ENCODE data around the gene ITPK1. TPM values are rescaled to one million over a fixed set of nuclear protein-coding genes. Genes with fewer than 3 reads are reported as not detected.

The ITPK1 gene
- total RNA-seq, 2 experiments from 2014 or later, result 12.2 to 18.9 TPM

DNA sequence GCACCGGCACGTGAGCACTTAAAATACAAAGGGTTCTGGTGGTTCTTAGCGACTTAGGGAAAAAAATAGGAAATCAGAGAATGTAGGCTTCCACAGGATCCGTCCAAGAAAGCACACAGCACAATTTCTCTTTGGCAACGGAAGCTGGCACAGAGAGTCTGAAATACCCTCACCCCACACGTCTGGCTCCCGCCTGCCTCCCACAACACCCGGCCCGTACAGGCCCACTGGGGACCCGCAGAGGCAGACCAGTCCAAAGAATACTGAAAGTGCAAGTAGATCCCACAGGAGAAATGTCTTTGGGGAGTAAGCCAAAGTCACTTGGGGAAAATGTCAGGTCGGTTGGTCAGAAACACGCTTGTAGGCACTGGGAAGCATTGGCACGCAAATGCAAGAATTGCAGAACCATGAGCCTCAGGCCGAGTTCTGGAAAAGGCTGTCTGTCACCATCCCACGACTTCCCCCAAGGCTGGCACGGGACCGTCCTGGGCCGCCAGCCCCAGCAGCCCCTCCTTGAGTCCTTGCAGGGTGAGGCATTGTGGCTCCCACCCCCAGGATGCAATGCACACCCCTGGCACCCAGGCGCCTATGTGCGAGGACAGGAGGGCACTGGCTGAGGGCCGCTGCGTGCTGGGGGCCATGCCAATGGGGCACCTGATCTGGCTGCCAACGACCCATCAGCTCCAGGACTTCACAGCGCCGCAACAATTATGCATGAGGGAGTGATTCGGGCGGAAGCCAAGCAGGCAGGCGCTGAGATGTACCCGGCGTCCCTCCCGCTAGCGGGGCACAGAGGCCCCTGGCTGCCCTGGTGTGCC is 163.0 kb downstream of the ITPK1 start:
- H3K9me3 Mint-ChIP-seq, result no peaks in the 10 kb centered on the region
- H3K4me1 Mint-ChIP-seq (ENCODE audit: low read depth), result peaks cover 4% of the 10 kb centered on the region
- no peaks in the 10 kb centered on the region for H3K27me3 Mint-ChIP-seq (ENCODE audit: low read depth)
- CTCF ChIA-PET, result interaction anchor here (0.6 to 1.9 kb wide), 18 partner anchors 9 to 227 kb away, joined by 3 to 12 read pairs (median 4); no protein-coding TSS in a partner anchor
- H3K4me3 Mint-ChIP-seq, result no peak overlapping the region
- intact Hi-C loops (cut with micrococcal nuclease), result loop anchor here (1.0 to 10.0 kb wide), 5 partner anchors 161 to 592 kb away; no protein-coding TSS in a partner anchor
- H3K36me3 Mint-ChIP-seq (ENCODE audit: low read depth), result peaks cover 3% of the 10 kb centered on the region
- H3K27ac Mint-ChIP-seq, result no peak overlapping the region
- no peak for DNase-seq

DNA sequence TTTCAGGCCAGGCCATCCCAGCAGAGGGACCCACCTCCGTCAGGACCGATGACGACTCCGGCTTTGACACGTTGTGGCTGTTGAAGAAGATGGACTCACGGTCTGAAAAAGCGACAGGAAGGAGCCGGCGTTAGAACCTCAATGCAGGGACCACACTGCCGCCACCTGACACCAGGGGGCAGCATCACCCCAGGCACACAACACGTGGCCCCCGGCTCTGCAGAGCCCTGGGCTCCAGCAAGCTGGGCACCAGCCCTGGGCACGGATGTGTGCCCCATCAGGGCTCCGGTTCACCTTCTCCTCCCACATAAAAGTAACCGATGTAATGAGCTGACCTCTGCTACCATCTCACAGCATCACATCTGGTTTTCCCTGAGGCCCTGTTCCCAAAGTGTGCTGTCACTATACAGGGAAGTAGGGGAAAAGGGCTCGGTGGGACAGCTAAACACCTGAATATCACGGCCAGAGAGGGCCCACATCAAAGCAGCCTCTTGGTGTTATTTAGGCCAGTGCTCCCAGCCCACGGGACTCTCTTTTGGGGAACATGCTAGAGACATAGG is 163.7 kb downstream of the ITPK1 start:
- peak; percentile 84 for DNase-seq
- no peak overlapping the region for H3K27ac Mint-ChIP-seq
- no peaks in the 10 kb centered on the region for H3K27me3 Mint-ChIP-seq (ENCODE audit: low read depth)
- H3K4me3 Mint-ChIP-seq, result no peak overlapping the region
- no peaks in the 10 kb centered on the region for H3K9me3 Mint-ChIP-seq
- CTCF ChIA-PET, result interaction anchor here (0.6 to 1.9 kb wide), 20 partner anchors 8 to 234 kb away, joined by 3 to 12 read pairs (median 3); no protein-coding TSS in a partner anchor
- H3K4me1 Mint-ChIP-seq (ENCODE audit: low read depth), result peaks cover 4% of the 10 kb centered on the region
- intact Hi-C loops (cut with micrococcal nuclease), result loop anchor here (1.0 to 10.0 kb wide), 5 partner anchors 161 to 593 kb away; no protein-coding TSS in a partner anchor
- peaks cover 3% of the 10 kb centered on the region for H3K36me3 Mint-ChIP-seq (ENCODE audit: low read depth)

- Mint-ChIP-seq H3K9me3 (no peaks in the 10 kb centered on the region), H3K4me1 (ENCODE audit: low read depth) (peaks cover 4% of the 10 kb centered on the region), H3K27me3 (ENCODE audit: low read depth) (no peaks in the 10 kb centered on the region), H3K27ac (no peak overlapping the region), H3K4me3 (no peak overlapping the region), H3K36me3 (ENCODE audit: low read depth) (peaks cover 4% of the 10 kb centered on the region)
- CTCF ChIA-PET, result interaction anchor here (0.7 to 1.9 kb wide), 8 partner anchors 18 to 234 kb away, joined by 3 to 12 read pairs (median 4); no protein-coding TSS in a partner anchor
- intact Hi-C loops (cut with micrococcal nuclease), result loop anchor here (10.0 kb wide), 1 partner anchor 594 kb away; no protein-coding TSS in a partner anchor
- no peak for DNase-seq
Measured at GRCh38 chr14:92951261-92951660, 164.5 kb downstream of the ITPK1 start.

GRCh38 chr14:92950773-92951172 is 165.0 kb downstream of the ITPK1 start:
- Mint-ChIP-seq H3K4me1 (ENCODE audit: low read depth) (peaks cover 4% of the 10 kb centered on the region), H3K27ac (no peak overlapping the region), H3K9me3 (no peaks in the 10 kb centered on the region), H3K36me3 (ENCODE audit: low read depth) (peaks cover 5% of the 10 kb centered on the region), H3K27me3 (ENCODE audit: low read depth) (no peaks in the 10 kb centered on the region), H3K4me3 (no peak overlapping the region)
- no peak for DNase-seq
- intact Hi-C loops (cut with micrococcal nuclease), result loop anchor here (10.0 kb wide), 1 partner anchor 594 kb away; no protein-coding TSS in a partner anchor
- CTCF ChIA-PET, result no interaction called here

DNA sequence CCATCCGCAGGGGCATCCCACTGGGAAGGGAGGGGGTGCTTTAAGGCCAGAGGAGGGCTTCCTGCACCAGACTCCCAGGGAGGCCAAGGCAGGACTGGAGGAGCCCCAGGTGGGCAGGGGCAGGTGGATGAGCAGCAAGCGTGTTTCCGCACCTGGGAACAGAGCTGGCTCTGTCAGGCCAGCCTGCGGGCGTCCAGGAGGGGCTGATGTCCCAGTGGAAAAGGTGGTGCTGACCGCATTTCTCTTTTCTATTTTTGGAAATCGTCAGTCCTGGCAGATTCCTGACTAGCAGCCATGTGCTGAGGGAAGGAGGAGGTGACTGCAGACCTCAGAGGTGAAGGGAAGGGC is 165.6 kb downstream of the ITPK1 start:
- CTCF ChIA-PET, result no interaction called here

GRCh38 chr14:92949496-92950192 is 166.1 kb downstream of the ITPK1 start:
- Mint-ChIP-seq H3K27ac (no peak overlapping the region), H3K9me3 (no peaks in the 10 kb centered on the region), H3K36me3 (ENCODE audit: low read depth) (peaks cover 4% of the 10 kb centered on the region), H3K4me3 (no peak overlapping the region), H3K4me1 (ENCODE audit: low read depth) (peaks cover 4% of the 10 kb centered on the region), H3K27me3 (ENCODE audit: low read depth) (no peaks in the 10 kb centered on the region)
- CTCF ChIA-PET, result no interaction called here
- intact Hi-C loops (cut with micrococcal nuclease), result loop anchor here (10.0 kb wide), 1 partner anchor 595 kb away; no protein-coding TSS in a partner anchor
- DNase-seq, result no peak

More for the DNA sequence above, 165.6 kb downstream of the ITPK1 start:
- Mint-ChIP-seq H3K27ac (no peak overlapping the region), H3K36me3 (ENCODE audit: low read depth) (peaks cover 4% of the 10 kb centered on the region), H3K27me3 (ENCODE audit: low read depth) (no peaks in the 10 kb centered on the region), H3K4me3 (no peak overlapping the region), H3K9me3 (no peaks in the 10 kb centered on the region), H3K4me1 (ENCODE audit: low read depth) (peaks cover 4% of the 10 kb centered on the region)
- no peak for DNase-seq
- intact Hi-C loops (cut with micrococcal nuclease), result loop anchor here (10.0 kb wide), 1 partner anchor 595 kb away; no protein-coding TSS in a partner anchor

DNA sequence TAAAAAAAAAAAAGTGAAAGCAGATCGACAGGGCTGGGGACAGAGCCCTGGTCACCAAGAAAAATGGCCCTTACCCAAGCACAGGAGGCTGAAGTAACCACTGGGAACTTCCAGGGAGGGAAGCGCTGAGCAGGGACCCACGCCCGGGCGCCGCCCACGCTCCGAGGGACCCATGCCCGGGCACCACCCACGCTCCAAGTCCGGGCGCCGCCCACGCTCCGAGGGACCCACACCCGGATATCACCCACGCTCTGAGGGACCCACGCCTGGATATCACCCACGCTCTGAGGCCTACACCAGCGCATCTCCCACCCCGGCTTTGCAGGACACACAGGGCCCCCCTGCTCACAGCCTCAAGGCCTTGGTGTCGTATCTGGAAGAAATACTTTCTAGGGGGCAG is 167.1 kb downstream of the ITPK1 start:
- Mint-ChIP-seq H3K27ac (no peak overlapping the region), H3K27me3 (ENCODE audit: low read depth) (no peaks in the 10 kb centered on the region), H3K36me3 (ENCODE audit: low read depth) (peaks cover 8% of the 10 kb centered on the region)

DNA sequence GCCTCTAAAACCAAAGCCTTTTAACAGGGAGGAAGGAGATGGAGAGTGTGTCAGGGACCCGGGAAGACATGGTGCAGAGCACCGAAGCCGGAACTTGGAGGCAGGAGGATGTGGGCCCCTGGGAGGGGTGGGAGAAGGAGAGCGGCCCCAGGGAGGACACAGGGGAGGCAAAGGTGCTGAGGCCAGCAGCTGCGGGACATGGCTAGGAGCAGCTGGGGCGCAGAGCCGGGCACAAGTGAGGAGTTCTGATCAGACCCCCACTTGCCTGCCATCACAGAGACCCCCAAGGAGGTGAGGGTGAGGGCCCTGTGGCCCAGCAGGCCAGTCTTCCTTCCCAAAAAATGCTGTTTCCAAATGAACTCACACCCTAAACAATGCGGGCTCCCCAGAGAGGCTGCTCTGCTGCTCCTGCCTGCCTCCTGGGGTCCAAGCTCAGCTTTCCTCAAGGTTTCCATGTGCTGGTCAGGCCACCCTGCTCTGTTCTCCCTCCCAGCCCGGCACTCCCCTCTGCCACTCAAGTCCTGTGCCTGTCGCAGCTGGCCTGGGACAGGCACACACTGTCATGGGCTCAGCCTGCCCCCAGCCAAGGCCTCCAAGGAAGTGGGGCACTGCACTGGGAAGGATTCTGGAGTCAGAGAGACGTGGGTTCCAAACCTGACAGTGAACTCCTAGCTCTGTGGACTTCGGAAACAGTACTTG is 168.7 kb downstream of the ITPK1 start:
- Mint-ChIP-seq H3K27ac (no peak overlapping the region), H3K27me3 (ENCODE audit: low read depth) (no peaks in the 10 kb centered on the region), H3K4me3 (no peak overlapping the region), H3K4me1 (ENCODE audit: low read depth) (peaks cover 2% of the 10 kb centered on the region), H3K9me3 (no peaks in the 10 kb centered on the region), H3K36me3 (ENCODE audit: low read depth) (peaks cover 8% of the 10 kb centered on the region)
- CTCF ChIA-PET, result interaction anchor here (0.7 to 1.9 kb wide), 2 partner anchors 193 to 680 kb away, joined by 3 to 4 read pairs; no protein-coding TSS in a partner anchor
- no peak for DNase-seq
- intact Hi-C loops (cut with micrococcal nuclease), result no loop called here

More for the DNA sequence above, 167.1 kb downstream of the ITPK1 start:
- no peak overlapping the region for H3K4me3 Mint-ChIP-seq
- H3K4me1 Mint-ChIP-seq (ENCODE audit: low read depth), result peaks cover 4% of the 10 kb centered on the region
- intact Hi-C loops (cut with micrococcal nuclease), result no loop called here
- CTCF ChIA-PET, result no interaction called here
- DNase-seq, result no peak
- no peaks in the 10 kb centered on the region for H3K9me3 Mint-ChIP-seq

DNA sequence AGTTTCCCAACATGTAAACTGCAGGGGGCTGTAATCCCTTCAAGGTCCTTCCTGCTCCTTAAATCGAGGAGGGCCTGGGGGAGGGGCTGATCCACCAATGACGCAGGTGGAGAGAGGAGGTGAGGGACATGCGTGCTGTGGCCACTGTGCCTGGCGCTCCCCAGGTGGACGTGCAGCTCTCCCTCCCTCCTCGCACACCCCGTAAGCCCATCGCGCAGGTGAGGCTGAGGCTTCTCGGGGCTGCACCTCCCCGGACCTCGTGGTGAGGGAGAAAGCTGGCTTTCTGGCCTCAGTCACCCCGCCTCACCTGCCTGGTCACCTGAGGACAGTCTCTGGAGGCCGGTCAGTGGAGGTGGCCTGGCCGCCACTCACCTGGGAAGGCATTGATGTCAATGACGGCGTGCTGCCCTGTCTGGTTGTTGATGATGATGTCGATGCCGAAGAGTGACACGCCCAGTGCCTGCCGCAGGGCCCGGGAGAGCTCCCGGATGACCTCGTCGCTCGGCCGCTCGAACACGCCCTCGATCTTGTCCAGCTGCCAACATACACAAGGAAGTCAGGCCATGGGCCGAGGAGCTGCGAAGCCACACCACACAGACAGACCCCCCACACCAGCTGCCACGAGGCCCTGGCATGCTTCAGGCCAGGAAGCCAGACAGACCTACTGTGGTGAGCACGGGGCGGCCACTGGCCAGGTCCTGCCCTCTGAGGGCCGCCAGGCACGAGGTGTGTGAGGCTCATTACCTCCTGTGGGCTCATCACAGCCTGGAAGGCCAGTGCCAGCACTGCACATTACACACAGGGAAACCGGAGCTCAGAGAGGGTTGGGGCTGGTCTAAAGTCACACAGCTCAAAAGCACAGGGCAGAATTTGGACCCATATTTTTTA is 169.5 kb downstream of the ITPK1 start:
- Mint-ChIP-seq H3K36me3 (ENCODE audit: low read depth) (peaks cover 8% of the 10 kb centered on the region), H3K27me3 (ENCODE audit: low read depth) (no peaks in the 10 kb centered on the region), H3K27ac (peak overlapping the region; percentile 24), H3K4me1 (ENCODE audit: low read depth) (no peaks in the 10 kb centered on the region), H3K4me3 (no peak overlapping the region), H3K9me3 (no peaks in the 10 kb centered on the region)
- DNase-seq, result no peak
- CTCF ChIA-PET, result interaction anchor here (0.7 to 1.9 kb wide), 2 partner anchors 194 to 681 kb away, joined by 3 to 4 read pairs; no protein-coding TSS in a partner anchor
- intact Hi-C loops (cut with micrococcal nuclease), result no loop called here

GRCh38 chr14:92945544-92945943 is 170.2 kb downstream of the ITPK1 start:
- peaks cover 8% of the 10 kb centered on the region for H3K36me3 Mint-ChIP-seq (ENCODE audit: low read depth)
- H3K4me3 Mint-ChIP-seq, result no peak overlapping the region
- CTCF ChIA-PET, result no interaction called here

GRCh38 chr14:92944976-92945375 is 170.7 kb downstream of the ITPK1 start:
- H3K4me1 Mint-ChIP-seq (ENCODE audit: low read depth), result no peaks in the 10 kb centered on the region
- H3K4me3 Mint-ChIP-seq, result no peak overlapping the region
- CTCF ChIA-PET, result no interaction called here
- no peaks in the 10 kb centered on the region for H3K27me3 Mint-ChIP-seq (ENCODE audit: low read depth)
- H3K9me3 Mint-ChIP-seq, result no peaks in the 10 kb centered on the region
- no peak for DNase-seq
- H3K27ac Mint-ChIP-seq, result no peak overlapping the region
- H3K36me3 Mint-ChIP-seq (ENCODE audit: low read depth), result peaks cover 8% of the 10 kb centered on the region
- intact Hi-C loops (cut with micrococcal nuclease), result no loop called here

More at GRCh38 chr14:92945544-92945943, 170.2 kb downstream of the ITPK1 start:
- DNase-seq, result no peak
- Mint-ChIP-seq H3K9me3 (no peaks in the 10 kb centered on the region), H3K4me1 (ENCODE audit: low read depth) (no peaks in the 10 kb centered on the region), H3K27ac (no peak overlapping the region), H3K27me3 (ENCODE audit: low read depth) (no peaks in the 10 kb centered on the region)
- intact Hi-C loops (cut with micrococcal nuclease), result no loop called here

Data from activated naive CD4-positive, alpha-beta T cell treated with anti-CD3 and anti-CD28 coated beads for 36 hours (primary cell).